SH-SY5Y (cell line): ENCODE results near the gene FAM78A.

Experiments used
- GATA2 ChIP-seq: IDR thresholded peaks from 2 replicates; pipeline ENCODE4 v1.6.1; 2011; ENCODE audit warnings: mild to moderate bottlenecking, low read depth, low read length
- GATA3 ChIP-seq: IDR thresholded peaks from 2 replicates; pipeline ENCODE4 v1.6.1; 2011; ENCODE audit warnings: low read depth, mild to moderate bottlenecking, low read length, moderate library complexity

DNA sequence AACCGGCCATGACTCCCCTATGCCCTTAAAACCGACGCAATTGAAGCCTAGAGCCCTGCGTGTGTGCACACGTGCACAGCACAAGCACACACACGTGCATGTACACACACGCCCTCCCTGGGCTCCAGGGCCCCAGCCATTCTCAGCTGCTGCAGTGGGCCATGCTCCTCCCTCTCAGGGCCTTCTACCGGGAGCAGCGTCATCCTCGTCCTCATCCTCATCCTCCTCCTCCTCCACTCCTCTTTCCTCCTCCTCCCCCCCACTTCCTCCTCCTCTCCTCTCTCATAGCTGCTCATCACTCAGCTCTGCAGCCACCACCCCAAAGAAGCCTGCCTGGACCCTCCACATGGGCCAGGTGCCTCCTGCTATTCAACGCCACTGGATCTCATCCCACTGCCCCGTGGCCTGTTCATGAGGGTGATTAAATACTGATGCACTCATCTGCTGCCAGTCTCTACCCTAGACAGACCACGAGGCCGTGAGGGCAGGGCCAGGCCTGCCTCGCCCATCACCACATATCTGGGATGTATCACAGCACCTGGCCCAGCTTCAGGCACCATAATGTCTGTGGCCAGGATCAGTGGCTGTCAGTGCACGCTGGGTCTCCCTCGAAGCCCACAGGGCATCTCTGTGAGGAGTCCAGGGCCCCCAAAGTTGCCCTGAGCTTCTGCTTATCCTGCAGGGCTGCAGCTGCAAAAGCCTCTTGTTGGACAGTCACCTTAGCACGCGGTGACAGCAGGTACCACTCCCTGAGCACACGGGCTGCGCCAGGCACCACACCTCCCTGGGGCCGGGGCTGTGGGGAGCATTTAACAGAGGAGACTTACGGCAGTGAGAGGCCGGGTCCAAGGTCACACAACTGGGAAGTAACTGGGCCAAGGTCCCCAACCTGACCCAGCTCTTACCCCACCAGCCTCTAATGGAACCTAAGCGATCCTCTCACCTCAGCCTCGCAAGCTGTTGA, 9.8 kb downstream of the FAM78A start:
- TF ChIP-seq GATA2 (no peak), GATA3 (no peak)
